ENCODE data around the gene PDZD2.

DNA sequence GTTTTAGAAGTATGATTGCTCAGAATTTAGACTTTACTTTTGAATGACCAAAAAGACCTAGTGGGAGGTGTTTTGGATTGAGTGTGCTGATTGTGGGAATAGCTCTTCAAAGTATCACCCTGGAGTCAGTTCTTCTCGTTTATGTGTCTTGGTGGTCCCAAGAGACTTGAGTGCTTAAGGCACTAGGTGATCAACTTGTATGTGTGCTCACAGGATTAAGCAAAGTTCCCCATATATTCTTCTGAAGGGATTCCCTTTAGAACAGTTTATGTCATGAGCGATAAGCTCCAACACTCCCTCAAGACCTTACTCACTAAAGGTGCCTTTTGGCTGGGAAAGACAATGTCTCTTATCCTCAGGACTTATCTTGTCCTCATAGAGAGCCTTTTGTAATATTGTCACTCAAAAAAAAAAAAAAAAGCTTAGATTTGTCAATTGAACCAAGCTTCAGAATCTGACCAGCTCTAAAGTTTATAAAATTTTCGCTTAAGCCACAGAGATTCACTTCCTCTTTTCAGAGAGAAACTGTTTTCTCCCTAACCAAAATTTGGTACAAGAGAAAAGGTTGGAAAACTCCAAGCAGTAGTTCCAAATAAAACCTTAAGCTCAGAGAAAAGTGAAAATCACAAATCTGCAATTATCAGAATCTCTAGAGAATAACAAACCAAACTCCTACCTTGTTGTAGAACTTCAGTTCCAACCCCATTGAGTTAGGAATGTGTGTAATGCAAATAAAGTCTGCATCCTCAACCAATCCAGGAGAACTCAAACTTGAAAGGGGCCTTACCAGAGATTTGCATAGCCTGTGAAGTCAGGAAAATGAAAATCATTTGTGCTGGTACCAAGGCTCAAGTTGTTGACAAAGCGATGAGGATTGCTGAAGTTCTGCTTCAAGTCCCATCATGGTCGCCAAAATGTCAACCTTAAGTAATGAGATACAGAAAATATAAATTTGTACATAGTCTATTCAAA lies 40.0 kb upstream of the PDZD2 start:
- TF ChIP-seq POLR2A (IDR thresholded peaks at IDR 0.05): no peak
- TF ChIP-seq CTCF (IDR thresholded peaks at IDR 0.05): no peak
